AG08396 (cell line): ENCODE measurements around the gene CISH.

Experiments
- DNase-seq: peaks from one replicate; pipeline ENCODE4 v3.0.0; 2012; ENCODE audit warnings: low spot score, mixed read lengths

CISH gene

GRCh38 chr3:50611464-50612233 is at the start of gene CISH:
TSS of gene CISH (minus strand) at chr3:50611774. CDS start at chr3:50611650, 124 bp downstream.
- peak; percentile 94 for DNase-seq

- no peak for DNase-seq
These were observed 48.8 kb upstream of the CISH start for GRCh38 chr3:50660386-50660785.

GRCh38 chr3:50658831-50659230 is 47.3 kb upstream of the CISH start:
- DNase-seq, result no peak

GRCh38 chr3:50658416-50658815 is 46.8 kb upstream of the CISH start:
- DNase-seq, result no peak

- no peak for DNase-seq
These were observed 46.2 kb upstream of the CISH start for GRCh38 chr3:50657816-50658215.

GRCh38 chr3:50657407-50657806 is 45.8 kb upstream of the CISH start:
- no peak for DNase-seq

- no peak for DNase-seq
These were observed 45.0 kb upstream of the CISH start for GRCh38 chr3:50656417-50657195.

GRCh38 chr3:50655009-50655830 is 43.6 kb upstream of the CISH start:
- DNase-seq, result no peak

- DNase-seq, result no peak
These were observed 42.5 kb upstream of the CISH start for GRCh38 chr3:50653937-50654595.

GRCh38 chr3:50652709-50653108 is 41.1 kb upstream of the CISH start:
- no peak for DNase-seq

GRCh38 chr3:50651920-50652529 is 40.5 kb upstream of the CISH start:
- DNase-seq, result no peak

- DNase-seq, result no peak
These were observed 39.9 kb upstream of the CISH start for GRCh38 chr3:50651445-50651844.

GRCh38 chr3:50650018-50650417 is 38.4 kb upstream of the CISH start:
- no peak for DNase-seq

- DNase-seq, result no peak
These were observed 37.9 kb upstream of the CISH start for GRCh38 chr3:50649451-50649931.

GRCh38 chr3:50648944-50649343 is 37.4 kb upstream of the CISH start:
- no peak for DNase-seq

- DNase-seq, result no peak
These were observed 36.7 kb upstream of the CISH start for GRCh38 chr3:50648313-50648712.

GRCh38 chr3:50645378-50645777 is 33.8 kb upstream of the CISH start:
- DNase-seq, result no peak

GRCh38 chr3:50644561-50644960 is 33.0 kb upstream of the CISH start:
- DNase-seq, result no peak

- DNase-seq, result no peak
These were observed 30.8 kb upstream of the CISH start for GRCh38 chr3:50642382-50642781.

- peak; percentile 78 for DNase-seq
These were observed 27.5 kb upstream of the CISH start for GRCh38 chr3:50639055-50639494.

GRCh38 chr3:50637945-50638344 is 26.4 kb upstream of the CISH start:
- DNase-seq, result no peak
